ENCODE data around the gene VLDLR.
A peak's percentile ranks its signal among the peaks of the same experiment; 100 is the strongest.

VLDLR gene

DNA sequence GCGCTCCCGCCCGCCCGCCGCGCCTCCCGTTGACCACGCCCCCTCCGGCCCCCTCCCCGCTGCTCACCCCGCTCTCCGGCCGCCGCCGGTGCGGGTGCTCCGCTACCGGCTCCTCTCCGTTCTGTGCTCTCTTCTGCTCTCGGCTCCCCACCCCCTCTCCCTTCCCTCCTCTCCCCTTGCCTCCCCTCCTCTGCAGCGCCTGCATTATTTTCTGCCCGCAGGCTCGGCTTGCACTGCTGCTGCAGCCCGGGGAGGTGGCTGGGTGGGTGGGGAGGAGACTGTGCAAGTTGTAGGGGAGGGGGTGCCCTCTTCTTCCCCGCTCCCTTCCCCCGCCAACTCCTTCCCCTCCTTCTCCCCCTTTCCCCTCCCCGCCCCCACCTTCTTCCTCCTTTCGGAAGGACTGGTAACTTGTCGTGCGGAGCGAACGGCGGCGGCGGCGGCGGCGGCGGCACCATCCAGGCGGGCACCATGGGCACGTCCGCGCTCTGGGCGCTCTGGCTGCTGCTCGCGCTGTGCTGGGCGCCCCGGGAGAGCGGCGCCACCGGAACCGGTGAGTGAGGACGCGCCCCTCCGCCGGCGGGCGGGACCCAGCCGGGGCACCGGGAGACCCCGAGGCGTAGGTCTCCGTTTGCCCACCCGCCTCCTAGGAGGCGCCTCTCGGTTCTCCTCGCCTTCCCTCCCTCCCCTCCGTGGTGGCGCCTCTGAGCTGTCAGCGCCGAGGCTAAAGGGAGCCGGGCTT is at the start of gene VLDLR:
VLDLR (plus strand) TSS at position 66 of the 739 bp plus-strand sequence; CDS start at position 469, 403 bp downstream.
- no peak for DNase-seq

DNA sequence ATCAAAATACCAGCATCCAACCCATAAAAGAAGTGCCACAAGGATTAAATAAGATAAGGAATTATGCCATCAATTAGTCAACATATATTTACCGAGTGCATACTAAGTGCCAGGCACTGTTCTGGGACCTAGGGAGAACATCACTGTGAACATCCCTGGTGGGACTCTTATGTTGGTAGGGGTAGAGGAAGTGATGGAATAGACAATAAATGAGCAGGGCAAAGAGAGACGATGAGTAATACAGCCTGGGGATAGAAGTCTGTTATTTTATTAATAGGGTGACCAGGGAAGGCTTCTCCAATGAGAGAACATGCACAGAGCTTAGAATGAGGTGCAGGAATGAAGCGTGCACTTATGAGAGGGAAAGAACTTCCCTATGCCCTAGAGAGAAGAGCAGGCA is 47.4 kb upstream of the VLDLR start:
- DNase-seq, result no peak

DNA sequence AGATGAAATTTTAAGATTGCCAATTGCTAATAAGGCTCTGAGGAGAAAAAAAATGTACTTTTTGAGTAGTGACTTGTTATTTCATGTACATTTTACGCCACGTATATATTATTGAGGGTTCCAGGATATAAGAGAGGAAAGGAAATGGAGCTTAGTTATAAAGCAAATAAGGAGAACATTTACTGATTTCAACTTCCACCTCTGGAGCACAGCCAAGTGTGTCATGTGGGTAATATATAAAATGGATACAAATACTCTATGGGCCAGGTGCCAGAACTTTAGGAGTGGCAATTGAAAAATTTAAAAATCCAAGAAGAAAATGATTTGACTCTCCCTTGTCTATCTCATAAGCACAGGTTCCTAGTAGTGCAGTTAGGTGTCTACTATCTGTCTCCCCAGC is 45.0 kb upstream of the VLDLR start:
- DNase-seq, result no peak

DNA sequence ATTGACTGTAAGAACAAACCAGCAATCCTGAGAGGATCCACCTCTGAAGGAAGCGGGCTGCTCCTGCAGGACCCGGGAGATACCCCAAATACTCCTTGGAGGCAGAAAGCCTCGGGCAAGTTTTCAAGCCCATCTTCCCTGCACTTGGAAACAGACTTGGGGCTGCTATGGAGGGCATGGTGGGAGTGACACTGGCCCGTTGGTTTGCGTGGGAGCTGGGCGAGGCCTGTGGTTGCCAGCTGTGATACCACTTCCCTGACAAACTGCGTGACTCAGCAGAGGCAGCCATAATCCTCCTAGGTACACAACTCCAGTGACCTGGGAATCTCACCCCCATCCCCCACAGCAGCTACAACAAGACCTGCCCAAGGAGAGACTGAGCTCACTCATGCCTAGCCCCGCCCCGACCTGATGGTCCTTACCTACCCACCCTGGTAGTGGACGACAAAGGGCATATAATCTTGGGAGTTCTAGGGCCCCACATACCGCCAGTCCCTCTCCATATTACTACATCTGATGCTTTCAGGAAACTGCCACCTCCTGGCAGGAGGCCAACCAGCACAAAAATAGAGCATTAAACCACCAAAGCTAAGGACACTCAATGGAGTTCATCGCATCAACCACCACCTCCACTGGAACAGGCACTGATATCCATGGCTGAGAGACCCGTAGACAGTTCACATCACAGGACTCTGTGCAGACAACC is 38.1 kb upstream of the VLDLR start:
- DNase-seq, result no peak

DNA sequence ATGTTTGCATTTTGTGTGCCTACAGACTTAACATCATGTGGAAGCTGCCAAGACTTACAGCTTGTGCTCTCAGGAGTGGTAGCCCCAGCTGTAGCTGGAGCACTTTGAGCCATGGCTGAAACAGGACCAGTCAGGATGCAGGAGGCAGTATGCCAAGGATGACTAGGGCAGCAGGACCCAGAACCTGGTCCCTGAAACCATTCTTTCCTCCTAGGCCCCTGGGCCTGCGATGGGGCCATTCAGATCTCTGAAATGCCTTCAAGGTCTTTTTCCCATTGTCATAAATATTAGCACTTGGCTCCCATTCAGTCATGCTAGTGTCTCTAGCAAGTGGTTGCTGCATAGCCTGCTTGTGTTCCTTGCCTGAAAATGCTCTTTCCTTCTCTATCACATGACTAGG is 29.6 kb upstream of the VLDLR start:
- DNase-seq, result no peak

DNA sequence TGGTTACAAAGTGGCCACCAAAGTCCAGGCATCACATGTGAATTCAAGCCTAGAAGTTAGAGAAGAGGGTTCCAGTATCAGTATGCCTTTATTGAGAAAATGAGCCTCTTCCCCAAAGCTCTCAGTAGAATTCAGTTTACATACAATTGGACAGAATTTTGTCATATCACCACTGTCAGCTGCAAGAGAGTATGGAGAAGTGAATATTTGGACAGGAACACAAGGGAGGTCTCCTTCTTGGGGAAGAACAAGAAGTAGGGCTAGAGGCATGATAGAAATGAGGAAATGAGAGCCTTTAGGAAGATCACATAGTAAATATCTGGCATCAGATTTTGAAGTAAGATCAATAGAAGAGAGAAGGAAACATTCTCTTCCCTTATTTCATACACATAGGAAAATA is 27.8 kb upstream of the VLDLR start:
- DNase-seq, result no peak

DNA sequence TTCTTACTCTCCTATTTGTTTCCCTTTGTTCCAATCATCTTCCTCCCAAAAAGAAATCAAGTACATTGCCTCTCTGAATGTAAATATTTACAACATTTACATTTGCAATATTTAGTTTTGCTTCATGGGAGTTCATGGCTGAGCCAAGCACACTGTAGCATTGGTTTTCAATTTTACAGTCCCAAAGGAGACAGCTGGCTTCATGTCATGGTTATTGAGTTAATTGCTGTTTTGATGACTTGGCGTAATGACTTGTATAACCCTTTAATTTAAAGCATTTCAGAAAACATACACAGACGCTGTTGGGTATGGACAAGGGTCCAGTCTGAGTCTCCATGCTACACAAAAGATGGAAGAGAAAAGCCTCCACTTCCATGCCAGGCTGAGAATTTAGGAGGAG is 25.6 kb upstream of the VLDLR start:
- no peak for DNase-seq

DNA sequence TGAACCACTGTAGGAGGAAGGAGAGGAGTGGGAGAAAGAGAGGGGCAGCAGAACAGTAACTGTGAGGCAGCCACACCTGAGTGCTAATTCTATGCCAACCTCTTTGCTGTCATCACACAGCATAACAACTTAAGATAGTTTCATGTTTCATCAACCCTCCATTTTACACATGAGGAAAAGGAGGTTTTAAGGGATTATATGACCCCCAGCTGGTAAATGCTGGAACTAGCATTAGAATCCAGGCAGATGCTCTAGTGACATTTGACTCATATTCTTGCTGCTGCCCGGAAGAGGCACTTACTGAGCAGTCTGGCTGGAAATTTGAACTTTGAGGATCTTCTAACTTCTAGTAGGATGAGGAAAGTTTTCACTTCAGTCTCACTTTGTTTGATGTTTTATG is 24.1 kb upstream of the VLDLR start:
- DNase-seq, result no peak

DNA sequence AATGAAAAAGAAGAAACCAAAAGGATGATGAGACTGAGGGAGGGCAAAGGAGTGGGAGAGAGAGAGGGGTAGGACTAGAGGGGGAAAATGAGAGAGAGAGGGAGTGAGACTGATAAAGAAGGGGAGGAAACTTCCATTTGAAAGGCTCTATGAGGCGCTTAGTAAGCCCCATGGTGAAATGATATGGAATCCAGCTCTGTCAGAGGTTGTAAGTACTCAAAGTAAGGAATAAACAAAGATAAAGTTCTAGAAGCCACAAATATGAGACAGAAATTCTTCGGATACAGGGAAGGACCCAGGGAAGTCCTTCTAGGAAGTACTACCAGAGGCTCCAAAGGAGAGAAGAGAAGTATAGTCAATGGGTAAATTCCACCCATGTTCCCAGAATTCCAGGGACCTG is 21.7 kb upstream of the VLDLR start:
- no peak for DNase-seq

DNA sequence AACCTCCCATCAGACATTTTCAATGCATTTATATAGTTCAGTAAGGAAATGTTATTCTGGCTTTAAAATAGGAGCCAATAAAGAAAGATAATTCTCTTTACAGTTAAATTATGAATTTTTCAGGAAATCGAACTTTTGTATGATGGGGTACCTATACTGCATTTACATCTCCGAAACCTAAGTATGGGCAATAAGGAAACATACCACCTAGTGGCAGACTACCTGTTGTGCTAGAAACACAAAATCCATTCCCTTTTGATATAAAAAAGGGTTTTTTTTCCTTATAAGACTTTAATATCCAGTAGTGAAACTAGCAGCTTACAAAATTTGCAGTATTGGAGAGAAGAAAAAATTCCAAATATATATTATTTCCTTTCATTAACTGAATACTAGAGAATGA is 21.3 kb upstream of the VLDLR start:
- no peak for DNase-seq

DNA sequence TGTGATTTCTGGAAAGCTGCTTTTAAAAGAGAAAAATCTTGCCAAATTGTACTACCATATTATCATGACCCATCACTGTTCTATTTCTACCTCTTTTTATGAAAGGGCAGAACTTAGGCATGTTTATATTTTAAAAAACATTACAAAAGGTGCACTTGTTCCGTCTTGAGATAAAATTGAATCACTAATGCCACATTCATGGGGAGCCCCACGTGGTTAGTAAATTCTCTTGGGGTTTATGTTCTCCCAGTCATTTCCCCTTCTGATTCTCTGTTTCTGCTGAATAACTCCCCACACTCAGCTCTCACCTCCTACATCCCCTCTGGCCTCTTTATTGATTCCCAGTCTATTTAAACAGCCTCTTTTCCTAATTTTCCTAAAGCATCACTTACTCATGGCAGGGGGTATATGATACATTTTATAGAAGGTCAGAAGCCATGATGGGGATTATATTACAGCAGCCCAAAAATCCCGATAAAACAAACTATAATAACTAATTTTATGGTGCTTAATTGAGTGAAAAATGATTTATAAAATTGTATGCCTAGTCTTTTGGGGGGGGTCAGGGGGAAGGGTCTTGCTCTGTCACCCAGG is 19.7 kb upstream of the VLDLR start:
- DNase-seq, result no peak

DNA sequence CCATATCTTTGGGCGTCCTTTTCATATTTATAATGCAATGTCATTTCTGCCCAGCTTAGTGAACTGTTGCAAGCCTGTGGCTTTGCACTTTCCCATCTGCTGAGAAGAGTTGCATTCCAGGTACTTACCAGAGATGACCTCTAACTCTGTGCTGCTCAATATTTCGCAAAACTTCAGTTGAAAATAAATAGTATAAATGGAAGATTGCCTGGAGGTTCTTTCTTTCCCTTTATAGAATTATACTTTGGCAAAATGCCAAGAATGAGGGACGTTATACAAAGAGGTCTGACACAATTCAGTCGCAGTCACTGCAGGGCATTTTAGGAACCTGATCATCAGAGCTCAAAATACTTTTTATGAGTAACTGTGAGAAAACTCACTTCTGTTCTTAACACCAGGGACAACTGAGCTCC is 18.9 kb upstream of the VLDLR start:
- no peak for DNase-seq

DNA sequence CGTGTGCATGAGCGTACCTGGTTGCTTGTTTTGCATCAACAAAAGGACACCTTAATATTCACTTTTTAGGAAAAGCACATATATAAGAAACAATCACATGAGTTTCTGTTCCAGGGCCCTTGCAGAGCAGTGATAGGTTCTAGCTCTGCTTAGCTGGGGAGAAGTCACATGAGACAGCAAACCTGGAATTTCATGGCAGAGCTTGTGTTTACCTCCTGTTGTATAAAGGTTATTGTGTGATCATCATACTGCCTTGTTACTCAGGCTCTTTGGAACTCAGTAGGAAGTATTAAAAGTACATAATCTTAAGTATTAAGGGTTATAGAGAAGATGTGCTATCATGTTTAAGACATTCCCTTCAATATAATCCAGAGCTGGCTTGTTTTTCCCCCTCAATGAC is 18.0 kb upstream of the VLDLR start:
- no peak for DNase-seq

DNA sequence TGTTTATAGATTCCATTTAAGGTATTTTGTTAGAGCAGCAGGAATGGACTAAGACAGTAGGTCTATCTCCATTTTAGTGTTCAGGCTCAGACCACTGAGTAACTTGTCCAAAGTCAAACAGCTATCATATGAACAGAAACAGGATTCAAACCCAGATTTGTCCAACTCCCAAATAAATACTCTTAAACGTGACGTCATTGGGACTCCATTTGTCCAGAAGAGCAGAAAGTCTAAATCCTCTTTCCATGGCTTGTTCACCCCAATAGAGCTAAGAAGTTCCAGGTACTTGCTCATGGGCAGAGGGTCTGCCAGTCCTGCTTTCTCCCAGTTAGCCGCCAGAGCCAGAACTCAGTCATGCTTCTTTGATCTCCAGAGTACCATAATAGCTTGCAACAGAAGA is 16.3 kb upstream of the VLDLR start:
- DNase-seq, result no peak

DNA sequence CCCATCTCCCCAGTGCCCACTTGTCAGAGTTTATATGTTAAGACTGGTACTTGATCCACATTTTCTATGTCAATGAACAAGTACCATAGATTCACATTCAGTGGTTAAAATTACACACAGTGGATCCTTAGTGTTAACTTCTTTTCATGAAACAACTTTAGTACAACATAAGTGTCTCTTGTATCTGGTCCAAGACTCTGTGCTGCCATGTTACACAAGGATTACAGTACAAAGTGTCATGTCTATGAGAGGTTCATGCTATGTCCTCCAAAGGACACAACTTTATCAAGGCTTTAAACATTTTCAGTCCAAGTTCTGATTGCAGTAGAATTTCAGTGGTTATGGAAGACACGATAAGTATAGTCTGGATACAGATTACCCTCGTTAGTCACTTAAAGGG is 13.3 kb upstream of the VLDLR start:
- no peak for DNase-seq

DNA sequence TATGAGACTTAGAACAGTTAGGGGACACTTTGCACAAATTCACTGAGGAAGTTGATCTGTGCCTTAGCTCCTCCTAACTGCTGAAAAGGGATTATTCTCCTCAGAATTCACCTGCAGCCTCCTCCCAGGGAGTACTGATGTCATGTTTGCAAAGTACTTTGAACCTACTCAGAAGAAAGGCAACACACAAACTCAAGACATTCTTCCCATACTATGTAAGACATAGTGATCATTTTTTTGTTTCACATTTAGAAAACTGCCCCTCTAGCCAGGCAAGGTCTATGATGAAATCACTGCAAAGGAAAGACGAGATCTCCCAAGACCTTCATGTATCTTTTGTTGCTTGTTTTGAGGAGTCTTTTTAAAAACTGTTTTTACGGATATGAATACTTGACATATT is 10.6 kb upstream of the VLDLR start:
- no peak for DNase-seq

DNA sequence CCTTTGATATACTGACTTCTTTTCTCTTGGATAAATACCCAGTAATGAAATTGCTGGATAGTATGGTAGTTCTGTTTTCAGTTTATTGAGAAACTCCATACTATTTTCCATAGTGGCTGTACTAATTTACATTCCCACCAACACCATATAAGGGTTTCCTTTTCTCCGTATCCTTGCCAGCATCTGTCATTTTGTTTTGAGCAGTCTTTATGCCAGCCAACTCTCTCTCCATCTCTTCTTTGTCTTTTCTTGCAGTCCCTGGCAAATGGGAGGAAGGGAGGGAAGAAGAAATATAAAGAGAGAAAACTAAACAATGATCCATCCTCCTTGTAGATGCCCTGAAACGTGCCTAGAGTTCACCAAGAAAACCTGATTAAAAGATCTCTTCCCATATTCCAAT is 9.6 kb upstream of the VLDLR start:
- DNase-seq, result no peak

DNA sequence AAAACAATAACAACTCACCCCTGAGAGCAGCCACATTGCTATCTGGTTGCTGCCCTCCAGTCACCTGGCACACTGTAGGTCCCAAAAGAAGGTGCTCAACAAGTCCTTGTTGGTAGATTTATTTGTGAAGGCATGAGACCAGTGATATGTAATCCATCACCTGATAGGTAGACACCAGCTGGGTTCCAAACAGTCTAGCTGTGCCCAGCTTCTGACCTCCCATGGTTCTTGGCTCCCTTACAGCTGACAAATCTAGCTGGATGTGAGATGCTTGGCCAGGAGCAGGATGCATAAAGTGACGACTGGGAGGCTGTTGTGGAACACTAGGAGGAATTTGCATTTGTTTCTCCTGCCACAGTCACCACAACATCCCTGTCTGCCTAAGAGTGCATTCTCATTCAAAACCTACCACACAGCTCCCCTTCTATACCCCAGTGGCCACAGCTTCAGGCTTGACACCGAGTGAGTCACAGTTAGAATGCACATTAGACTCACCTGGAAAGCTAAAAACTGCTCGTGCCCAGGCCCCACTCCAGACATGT is 7.8 kb upstream of the VLDLR start:
- DNase-seq, result no peak

DNA sequence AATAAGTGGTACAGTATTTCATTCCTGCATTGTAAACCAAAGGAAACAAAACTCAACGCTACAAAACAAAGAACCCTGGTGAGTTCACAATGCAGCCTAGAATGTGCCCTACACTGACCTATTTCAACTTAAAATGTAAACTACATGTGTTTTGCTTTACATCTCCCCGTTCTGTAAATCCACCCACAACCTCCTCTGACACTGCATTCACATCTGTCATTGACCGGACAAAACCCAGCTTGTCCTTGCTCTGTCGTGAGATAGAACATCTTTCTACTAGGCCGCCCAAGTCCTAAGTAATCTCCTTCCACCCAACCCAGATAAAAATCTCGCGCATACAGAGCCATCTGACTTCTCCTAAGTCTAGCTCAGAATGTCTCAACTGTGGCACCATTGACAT is 6.1 kb upstream of the VLDLR start:
- DNase-seq, result no peak

DNA sequence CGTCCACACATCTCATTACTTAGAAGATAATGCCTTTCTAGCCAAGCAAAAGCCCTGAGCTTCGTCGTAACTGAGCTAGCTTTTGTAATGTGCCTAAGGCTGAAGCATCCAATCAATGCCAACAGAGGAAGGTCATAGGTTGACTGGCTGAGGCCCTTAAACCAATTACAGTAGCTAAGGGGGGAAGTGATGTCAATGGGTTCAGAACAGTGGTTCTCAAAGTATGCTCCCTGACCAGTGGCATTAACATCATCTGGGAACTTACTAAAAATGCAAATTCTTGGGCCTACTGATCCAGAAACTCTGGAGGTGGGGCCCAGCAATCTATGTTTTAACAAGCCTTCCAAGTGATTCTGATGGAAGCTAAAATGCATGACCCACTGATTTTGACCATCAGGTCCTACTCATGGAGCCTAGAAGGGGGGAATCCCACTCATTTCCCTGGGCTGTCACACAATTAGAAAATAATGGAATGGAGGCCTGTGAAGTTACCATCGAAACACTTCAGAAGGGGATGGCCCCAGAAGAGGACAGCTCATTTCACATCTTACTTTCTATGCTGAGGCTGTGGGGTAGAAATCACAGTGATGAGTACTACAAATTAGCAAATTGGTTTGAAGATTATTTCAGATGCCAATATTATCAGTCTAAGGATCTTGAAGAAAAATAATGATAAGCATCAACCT is 4.8 kb upstream of the VLDLR start:
- DNase-seq, result no peak

DNA sequence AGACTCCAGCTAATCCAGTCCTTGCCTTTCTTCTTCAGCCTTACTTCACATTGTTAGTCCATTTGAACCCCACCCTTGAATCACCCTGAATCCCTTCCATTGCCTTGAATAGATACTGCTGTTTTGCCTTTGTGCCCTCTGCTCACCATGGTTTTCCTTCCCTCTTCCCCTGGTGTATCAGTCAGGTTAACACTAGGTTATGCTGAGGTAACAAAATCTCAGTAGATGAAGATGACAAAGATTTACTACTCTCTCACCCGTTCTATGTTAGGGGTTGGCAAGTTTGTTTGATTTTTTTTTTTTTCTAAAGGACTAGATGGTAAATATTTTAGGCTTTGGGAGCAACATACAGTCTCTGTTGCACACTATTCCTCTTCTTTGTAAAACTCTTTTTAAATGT is 3.3 kb upstream of the VLDLR start:
- no peak for DNase-seq

DNA sequence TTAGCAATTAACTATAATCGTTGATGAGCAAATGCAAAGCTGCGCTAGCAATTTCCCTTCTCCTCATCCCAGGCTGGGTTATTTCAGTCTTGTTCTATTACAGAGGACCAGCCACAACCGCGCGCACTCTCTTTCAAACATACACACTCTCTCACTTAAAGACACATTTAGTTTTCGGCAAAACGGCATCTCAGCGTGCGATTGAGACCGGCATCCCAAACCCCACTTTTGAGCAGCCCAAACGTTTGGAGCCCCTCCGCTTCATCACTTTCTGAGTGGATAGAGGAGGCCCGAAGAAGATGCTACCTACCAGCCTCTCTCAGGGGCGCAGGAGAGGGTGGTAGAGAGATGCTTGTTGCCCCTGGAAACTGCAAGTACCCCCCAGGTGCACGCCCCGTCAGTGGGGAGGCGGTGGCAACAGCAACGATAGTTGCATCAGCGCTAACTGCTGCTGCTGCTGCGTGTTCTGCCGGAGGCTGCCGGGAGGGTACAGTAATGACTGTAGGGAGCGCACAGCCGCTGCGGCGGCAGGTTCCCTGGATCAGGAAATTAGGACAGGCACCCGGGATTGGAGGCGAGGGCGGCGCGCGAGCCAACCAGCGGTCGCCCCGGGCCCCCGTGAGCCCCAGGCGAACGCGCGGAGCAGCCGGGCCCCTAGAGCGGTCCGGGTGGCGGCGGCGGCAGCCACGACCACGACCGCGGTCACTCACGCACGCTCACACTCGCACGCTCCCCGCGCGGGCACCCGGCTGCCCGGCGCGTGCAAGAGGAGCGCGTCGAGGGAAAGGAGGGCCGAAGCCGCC is 467 bp upstream of the VLDLR start:
- peak; percentile 73 for DNase-seq
